GM21381 (cell line): ENCODE measurements around the gene TARS1.
"Not testable (repeated sequence)": the region's sequence is repeated elsewhere in the genome, so short reads cannot be mapped to it uniquely, and the experiment has no call there.

Source experiments
- ATAC-seq: cut with Tn5 transposase; IDR thresholded peaks from one replicate; pipeline ENCODE4 v1.9.1; 2021; ENCODE audit warnings: mild to moderate bottlenecking, moderate library complexity; ENCODE audit not compliant: unreplicated experiment

TARS1 gene

DNA sequence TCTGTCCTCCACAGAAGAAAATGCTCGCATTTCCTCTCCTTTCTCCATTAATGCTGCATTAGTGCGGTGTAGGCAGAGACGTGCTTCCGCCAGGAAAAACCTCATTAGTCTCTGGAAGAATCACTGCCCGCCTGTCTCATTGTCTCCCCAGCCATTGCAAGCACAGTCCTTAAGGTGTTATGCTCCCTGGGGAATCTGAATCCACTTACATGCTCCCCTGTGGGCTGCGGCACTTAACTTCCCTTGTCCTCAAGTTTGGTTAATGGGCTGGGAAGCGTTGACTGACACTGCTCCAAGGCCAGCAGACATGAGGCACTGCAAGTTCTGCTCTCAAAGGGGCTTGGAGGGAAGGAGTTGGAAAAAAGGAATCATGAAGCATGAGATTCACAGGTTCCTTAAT lies 41.6 kb downstream of the TARS1 start:
- no peak for ATAC-seq

GRCh38 chr5:33487236-33487635 lies 46.5 kb downstream of the TARS1 start:
- no peak for ATAC-seq

- ATAC-seq: no peak
Observed at GRCh38 chr5:33488558-33489355, 48.0 kb downstream of the TARS1 start.

- no peak for ATAC-seq
Observed at GRCh38 chr5:33489481-33490067, 48.8 kb downstream of the TARS1 start.

DNA sequence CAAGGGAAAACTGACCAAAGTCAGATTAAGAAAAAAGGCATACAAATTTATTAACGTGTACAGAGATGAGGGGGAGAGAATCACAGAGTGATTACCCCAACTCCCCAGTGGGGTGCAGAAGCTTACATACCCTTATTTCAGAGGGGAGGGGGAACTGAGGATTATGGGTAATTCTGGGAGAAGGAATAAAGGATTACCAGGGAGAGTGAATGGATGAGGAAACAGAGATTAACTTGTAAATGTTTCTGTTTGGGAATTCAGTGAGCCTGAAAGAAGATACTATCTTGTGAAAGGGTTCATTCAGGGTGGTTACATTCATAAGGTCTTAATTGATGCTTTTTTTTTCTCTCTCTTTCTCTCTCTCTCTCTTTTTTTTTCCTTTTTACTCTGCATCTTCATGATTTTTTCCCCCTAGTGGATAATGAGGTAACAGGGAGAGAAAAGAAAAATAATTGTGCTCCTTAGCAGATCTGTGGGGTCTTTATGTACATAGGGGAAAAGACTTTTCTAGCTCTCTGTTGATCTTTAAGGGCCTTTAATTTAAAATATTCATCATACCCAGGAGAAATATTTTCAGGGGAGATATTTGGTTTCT lies 49.4 kb downstream of the TARS1 start:
- ATAC-seq: no peak

DNA sequence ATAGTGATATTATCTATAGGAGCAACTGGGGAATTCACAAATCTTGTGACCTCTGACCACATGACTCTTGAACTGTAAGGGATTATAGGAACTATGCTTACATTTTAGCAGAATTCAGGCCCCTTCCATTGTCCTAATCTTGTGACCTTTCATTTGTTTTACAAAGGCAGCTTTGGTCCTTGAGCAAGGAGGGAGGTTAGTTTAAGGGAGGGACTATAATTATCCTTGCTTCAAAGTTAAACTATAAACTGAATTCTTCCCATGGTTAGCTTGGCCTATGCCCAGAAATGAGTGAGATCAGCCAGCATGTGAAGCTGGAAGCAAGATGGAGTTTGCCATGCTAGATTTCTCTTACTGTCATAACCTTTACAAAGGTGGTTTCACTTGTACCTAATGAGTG lies 51.2 kb downstream of the TARS1 start:
- ATAC-seq: no peak

DNA sequence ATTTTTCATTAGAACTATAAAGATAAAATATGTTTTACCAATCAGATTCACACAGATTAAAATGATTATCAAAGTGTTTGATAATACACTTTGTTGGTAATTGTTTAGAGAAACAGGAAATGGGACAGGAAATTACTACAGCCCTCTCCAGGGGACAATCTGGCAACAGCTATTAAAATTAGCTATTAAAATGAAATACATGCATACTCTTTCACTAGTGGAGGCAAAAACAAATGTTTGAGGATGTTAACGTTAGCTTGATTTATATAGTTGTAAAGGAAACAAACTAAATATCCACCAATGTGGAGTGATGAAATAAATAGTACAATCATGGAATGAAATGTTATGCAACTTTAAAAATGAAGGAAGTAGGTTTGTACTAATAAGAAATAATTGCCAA lies 53.7 kb downstream of the TARS1 start:
- ATAC-seq: no peak

- no peak for ATAC-seq
Observed at GRCh38 chr5:33501260-33501659, 60.5 kb downstream of the TARS1 start.

GRCh38 chr5:33501899-33502298 lies 61.1 kb downstream of the TARS1 start:
- no peak for ATAC-seq

DNA sequence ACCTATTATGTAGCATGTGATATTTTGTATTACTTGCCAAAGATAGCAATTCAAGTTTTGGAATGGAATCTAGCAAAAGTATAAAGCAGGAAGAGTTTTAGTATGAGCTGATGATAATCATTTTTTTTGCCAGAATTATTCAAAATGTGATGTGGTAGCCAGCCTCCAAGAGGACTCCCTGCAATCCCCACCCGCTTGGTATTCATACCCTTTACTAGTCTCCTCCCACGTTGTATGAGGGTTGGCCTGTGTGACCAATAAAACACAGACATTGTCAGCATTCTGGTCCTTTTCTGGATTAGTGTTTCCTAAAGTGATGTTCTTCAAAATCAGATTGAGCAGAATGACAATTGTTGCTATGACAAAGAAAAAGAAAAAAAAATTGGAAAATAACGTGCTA lies 63.8 kb downstream of the TARS1 start:
- no peak for ATAC-seq

GRCh38 chr5:33507426-33507825 lies 66.7 kb downstream of the TARS1 start:
- ATAC-seq: no peak

GRCh38 chr5:33509036-33509435 lies 68.3 kb downstream of the TARS1 start:
- no peak for ATAC-seq

DNA sequence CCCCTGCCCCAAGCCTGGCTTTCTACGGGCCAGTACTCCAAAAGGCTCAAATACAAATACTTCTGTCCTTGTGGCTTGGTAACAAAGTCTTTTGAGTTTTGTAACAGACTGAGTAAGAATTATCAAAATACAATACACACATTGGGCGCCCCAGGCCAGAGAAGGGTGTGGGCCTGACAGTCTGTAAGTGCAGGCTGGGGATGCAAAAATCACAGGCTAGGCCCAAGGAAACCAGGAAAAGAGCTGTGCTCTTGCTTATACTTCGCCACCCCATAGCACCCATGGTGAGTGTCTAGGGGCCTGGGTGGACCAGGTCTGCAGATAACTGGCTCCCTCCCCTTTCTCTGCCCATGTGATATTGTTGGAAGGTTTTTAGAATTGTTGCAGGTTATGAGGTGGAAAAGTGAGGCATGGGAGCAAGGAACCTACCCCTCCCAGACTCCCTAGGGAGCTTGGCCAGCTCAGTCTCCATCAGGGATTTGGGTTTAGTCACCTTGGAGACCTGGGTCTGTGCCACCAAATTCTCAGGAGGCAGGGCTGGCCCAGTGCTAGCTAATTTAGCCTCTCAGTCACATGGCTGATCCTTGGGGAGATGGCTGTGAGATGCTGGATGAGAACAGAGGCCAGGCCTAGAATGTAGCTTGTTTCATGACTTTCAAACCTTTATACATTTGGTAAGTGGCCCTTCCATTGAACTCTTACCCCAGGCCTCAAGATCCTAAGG lies 72.9 kb downstream of the TARS1 start:
- ATAC-seq: no peak

GRCh38 chr5:33515366-33515765 lies 74.6 kb downstream of the TARS1 start:
- not testable (repeated sequence) for ATAC-seq

GRCh38 chr5:33516421-33516820 lies 75.7 kb downstream of the TARS1 start:
- ATAC-seq: no peak
